ENCODE data around the gene SLC8A1. TPM values are rescaled to one million over a fixed set of nuclear protein-coding genes. Genes with fewer than 3 reads are reported as not detected.

Gene SLC8A1
- total and polyA plus RNA-seq, 2 donors (not counting 1 experiment from before 2014, with no cell fraction given): 0.07 to 0.20 TPM

DNA sequence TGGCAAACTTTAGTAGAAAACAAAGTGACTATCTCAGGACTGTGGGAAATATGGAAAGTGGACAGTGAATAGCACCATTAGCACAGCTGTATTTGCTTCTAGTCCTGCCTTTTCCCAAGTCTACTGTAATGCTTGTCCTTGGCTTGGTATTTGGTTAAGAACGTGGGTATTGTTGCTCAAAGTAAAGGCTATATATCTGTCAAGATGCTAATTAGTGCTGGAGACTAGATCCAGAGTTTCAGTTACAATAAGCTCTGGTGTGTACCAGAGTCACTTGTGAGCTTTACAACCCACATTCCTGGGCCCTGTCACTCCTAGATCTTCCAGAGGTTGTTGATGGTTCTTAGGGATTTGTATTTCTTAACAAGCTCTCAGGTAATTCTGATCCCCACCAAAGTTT is 313.6 kb downstream of the SLC8A1 start:
- Mint-ChIP-seq H3K27ac (no peak overlapping the region), H3K9me3 (ENCODE audit: insufficient read depth) (no peaks in the 10 kb centered on the region), H3K4me1 (no peaks in the 10 kb centered on the region), H3K4me3 (no peak overlapping the region), H3K27me3 (no peaks in the 10 kb centered on the region)
- no peak overlapping the region for H3K4me3 ChIP-seq (ENCODE audit: control extremely low read depth in 1 of 5, extremely low read depth in 1 of 5, insufficient read depth in 1 of 5, low read depth in 2 of 5, low read length in 4 of 5)
- H3K4me1 ChIP-seq (ENCODE audit: control insufficient read depth in 2 of 2, insufficient read depth in 2 of 2, low read length in 2 of 2): no peaks in the 10 kb centered on the region
- no peak overlapping the region for H3K27ac ChIP-seq (ENCODE audit: low read length in 2 of 2)
- no peaks in the 10 kb centered on the region for H3K27me3 ChIP-seq (replicated peaks in 1 of 4; ENCODE audit: control extremely low read depth in 1 of 4, control insufficient read depth in 3 of 4, insufficient read depth in 4 of 4, low read length in 3 of 4)
- no peaks in the 10 kb centered on the region for H3K9me3 ChIP-seq (ENCODE audit: control extremely low read depth in 1 of 3, control insufficient read depth in 2 of 3, insufficient read depth in 1 of 3, low read length in 2 of 3)
- intact Hi-C loops (cut with micrococcal nuclease): no loop called here
- ChIA-PET POLR2A (no interaction called here), CTCF (no interaction called here)
- H4K20me1 ChIP-seq (ENCODE audit: control insufficient read depth, insufficient read depth, low read length, poor library complexity, severe bottlenecking): no peaks in the 10 kb centered on the region
- no peak overlapping the region for H3K4me2 ChIP-seq (replicated peaks; ENCODE audit: low read depth, low read length, poor library complexity, severe bottlenecking)
- no peak overlapping the region for H3K9ac ChIP-seq (ENCODE audit: low read length)
- ATAC-seq (ENCODE audit: low read depth): no peak
- TF ChIP-seq, protein P1, sequence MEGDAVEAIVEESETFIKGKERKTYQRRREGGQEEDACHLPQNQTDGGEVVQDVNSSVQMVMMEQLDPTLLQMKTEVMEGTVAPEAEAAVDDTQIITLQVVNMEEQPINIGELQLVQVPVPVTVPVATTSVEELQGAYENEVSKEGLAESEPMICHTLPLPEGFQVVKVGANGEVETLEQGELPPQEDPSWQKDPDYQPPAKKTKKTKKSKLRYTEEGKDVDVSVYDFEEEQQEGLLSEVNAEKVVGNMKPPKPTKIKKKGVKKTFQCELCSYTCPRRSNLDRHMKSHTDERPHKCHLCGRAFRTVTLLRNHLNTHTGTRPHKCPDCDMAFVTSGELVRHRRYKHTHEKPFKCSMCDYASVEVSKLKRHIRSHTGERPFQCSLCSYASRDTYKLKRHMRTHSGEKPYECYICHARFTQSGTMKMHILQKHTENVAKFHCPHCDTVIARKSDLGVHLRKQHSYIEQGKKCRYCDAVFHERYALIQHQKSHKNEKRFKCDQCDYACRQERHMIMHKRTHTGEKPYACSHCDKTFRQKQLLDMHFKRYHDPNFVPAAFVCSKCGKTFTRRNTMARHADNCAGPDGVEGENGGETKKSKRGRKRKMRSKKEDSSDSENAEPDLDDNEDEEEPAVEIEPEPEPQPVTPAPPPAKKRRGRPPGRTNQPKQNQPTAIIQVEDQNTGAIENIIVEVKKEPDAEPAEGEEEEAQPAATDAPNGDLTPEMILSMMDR (IDR thresholded peaks at IDR 0.05): no peak
- TF ChIP-seq EZH2 (IDR thresholded peaks at IDR 0.05; ENCODE audit: borderline replicate concordance, insufficient read depth, low read depth, low read length, poor library complexity, severe bottlenecking): no peak
- no peak for DNase-seq
- H3K79me2 ChIP-seq (ENCODE audit: control insufficient read depth, insufficient read depth, low read length): no peaks in the 10 kb centered on the region
- H2AFZ ChIP-seq (ENCODE audit: insufficient read depth, low read depth, low read length, poor library complexity, severe bottlenecking): no peak overlapping the region
- H3K36me3 ChIP-seq (replicated peaks in 1 of 2; ENCODE audit: control extremely low read depth in 1 of 2, control insufficient read depth in 1 of 2, extremely low read depth in 1 of 2, insufficient read depth in 2 of 2, low read length in 1 of 2): no peaks in the 10 kb centered on the region
- no CpG with 5 or more reads among the region's 1 CpG for WGBS (ENCODE audit: insufficient coverage)

- TF ChIP-seq EZH2 (IDR thresholded peaks at IDR 0.05; ENCODE audit: borderline replicate concordance, insufficient read depth, low read depth, low read length, poor library complexity, severe bottlenecking): no peak
- TF ChIP-seq, protein P1 (IDR thresholded peaks at IDR 0.05): no peak
- no peaks in the 10 kb centered on the region for H4K20me1 ChIP-seq (ENCODE audit: control insufficient read depth, insufficient read depth, low read length, poor library complexity, severe bottlenecking)
- no peak for ATAC-seq (ENCODE audit: low read depth)
- no peaks in the 10 kb centered on the region for H3K9me3 ChIP-seq (ENCODE audit: control extremely low read depth in 1 of 3, control insufficient read depth in 2 of 3, insufficient read depth in 1 of 3, low read length in 2 of 3)
- no peak for DNase-seq
- no peak overlapping the region for H3K27ac ChIP-seq (ENCODE audit: low read length in 2 of 2)
- ChIA-PET POLR2A (no interaction called here), CTCF (no interaction called here)
- H2AFZ ChIP-seq (ENCODE audit: insufficient read depth, low read depth, low read length, poor library complexity, severe bottlenecking): no peak overlapping the region
- intact Hi-C loops (cut with micrococcal nuclease): no loop called here
- no peaks in the 10 kb centered on the region for H3K27me3 Mint-ChIP-seq
- H3K27ac Mint-ChIP-seq: no peak overlapping the region
- no CpG with 5 or more reads among the region's 3 CpGs for WGBS (ENCODE audit: insufficient coverage)
- no peaks in the 10 kb centered on the region for H3K4me1 Mint-ChIP-seq
- H3K9ac ChIP-seq (ENCODE audit: low read length): no peak overlapping the region
- H3K4me2 ChIP-seq (replicated peaks; ENCODE audit: low read depth, low read length, poor library complexity, severe bottlenecking): no peak overlapping the region
- no peak overlapping the region for H3K4me3 Mint-ChIP-seq
- no peaks in the 10 kb centered on the region for H3K36me3 ChIP-seq (replicated peaks in 1 of 2; ENCODE audit: control extremely low read depth in 1 of 2, control insufficient read depth in 1 of 2, extremely low read depth in 1 of 2, insufficient read depth in 2 of 2, low read length in 1 of 2)
- H3K4me3 ChIP-seq (ENCODE audit: control extremely low read depth in 1 of 5, extremely low read depth in 1 of 5, insufficient read depth in 1 of 5, low read depth in 2 of 5, low read length in 4 of 5): no peak overlapping the region
- no peaks in the 10 kb centered on the region for H3K27me3 ChIP-seq (replicated peaks in 1 of 4; ENCODE audit: control extremely low read depth in 1 of 4, control insufficient read depth in 3 of 4, insufficient read depth in 4 of 4, low read length in 3 of 4)
- H3K9me3 Mint-ChIP-seq (ENCODE audit: insufficient read depth): no peaks in the 10 kb centered on the region
- no peaks in the 10 kb centered on the region for H3K4me1 ChIP-seq (ENCODE audit: control insufficient read depth in 2 of 2, insufficient read depth in 2 of 2, low read length in 2 of 2)
- no peaks in the 10 kb centered on the region for H3K79me2 ChIP-seq (ENCODE audit: control insufficient read depth, insufficient read depth, low read length)
Observed at GRCh38 chr2:40131081-40131704, 320.7 kb downstream of the SLC8A1 start.

All from B cell (primary cell).